Measurements from ENCODE around the gene FMNL3.

The FMNL3 gene

GRCh38 chr12:49671031-49671765, 36.0 kb downstream of the FMNL3 start:
- Histone ChIP-seq H3K9ac (ENCODE audit: low read length) (no peak overlapping the region), H3K27ac (ENCODE audit: low read length) (no peak overlapping the region), H3K9me3 (ENCODE audit: control insufficient read depth, low read depth, low read length) (no peaks in the 10 kb centered on the region), H3K4me1 (ENCODE audit: control insufficient read depth, low read depth, low read length) (peaks cover 17% of the 10 kb centered on the region), H3K4me3 (ENCODE audit: low read length) (no peak overlapping the region), H3K36me3 (ENCODE audit: control insufficient read depth, low read depth, low read length) (no peaks in the 10 kb centered on the region), H3K27me3 (ENCODE audit: control insufficient read depth, insufficient read depth, low read length) (no peaks in the 10 kb centered on the region)

- no peaks in the 10 kb centered on the region for H3K9me3 ChIP-seq (ENCODE audit: control insufficient read depth, low read depth, low read length)
- H3K27ac ChIP-seq (ENCODE audit: low read length) = no peak overlapping the region
- H3K27me3 ChIP-seq (ENCODE audit: control insufficient read depth, insufficient read depth, low read length) = no peaks in the 10 kb centered on the region
- peaks cover 17% of the 10 kb centered on the region for H3K4me1 ChIP-seq (ENCODE audit: control insufficient read depth, low read depth, low read length)
- no peak overlapping the region for H3K4me3 ChIP-seq (ENCODE audit: low read length)
- peaks cover 3% of the 10 kb centered on the region for H3K36me3 ChIP-seq (ENCODE audit: control insufficient read depth, low read depth, low read length)
- H3K9ac ChIP-seq (ENCODE audit: low read length) = no peak overlapping the region
These were observed 37.4 kb downstream of the FMNL3 start for GRCh38 chr12:49669796-49670195.

GRCh38 chr12:49667325-49668090, 39.7 kb downstream of the FMNL3 start:
- H3K9ac ChIP-seq (ENCODE audit: low read length) = no peak overlapping the region
- H3K9me3 ChIP-seq (ENCODE audit: control insufficient read depth, low read depth, low read length) = no peaks in the 10 kb centered on the region
- H3K27ac ChIP-seq (ENCODE audit: low read length) = no peak overlapping the region
- H3K4me3 ChIP-seq (ENCODE audit: low read length) = no peak overlapping the region
- no peaks in the 10 kb centered on the region for H3K27me3 ChIP-seq (ENCODE audit: control insufficient read depth, insufficient read depth, low read length)
- peaks cover 3% of the 10 kb centered on the region for H3K36me3 ChIP-seq (ENCODE audit: control insufficient read depth, low read depth, low read length)
- H3K4me1 ChIP-seq (ENCODE audit: control insufficient read depth, low read depth, low read length) = peaks cover under 1% of the 10 kb centered on the region

GRCh38 chr12:49666176-49666575, 41.0 kb downstream of the FMNL3 start:
- Histone ChIP-seq H3K27me3 (ENCODE audit: control insufficient read depth, insufficient read depth, low read length) (no peaks in the 10 kb centered on the region), H3K36me3 (ENCODE audit: control insufficient read depth, low read depth, low read length) (peaks cover 3% of the 10 kb centered on the region), H3K9ac (ENCODE audit: low read length) (no peak overlapping the region), H3K27ac (ENCODE audit: low read length) (no peak overlapping the region), H3K9me3 (ENCODE audit: control insufficient read depth, low read depth, low read length) (no peaks in the 10 kb centered on the region), H3K4me1 (ENCODE audit: control insufficient read depth, low read depth, low read length) (no peaks in the 10 kb centered on the region), H3K4me3 (ENCODE audit: low read length) (no peak overlapping the region)

GRCh38 chr12:49665384-49665783, 41.8 kb downstream of the FMNL3 start:
- Histone ChIP-seq H3K36me3 (ENCODE audit: control insufficient read depth, low read depth, low read length) (peaks cover 3% of the 10 kb centered on the region), H3K9ac (ENCODE audit: low read length) (no peak overlapping the region), H3K27ac (ENCODE audit: low read length) (no peak overlapping the region), H3K4me3 (ENCODE audit: low read length) (no peak overlapping the region), H3K4me1 (ENCODE audit: control insufficient read depth, low read depth, low read length) (no peaks in the 10 kb centered on the region), H3K9me3 (ENCODE audit: control insufficient read depth, low read depth, low read length) (no peaks in the 10 kb centered on the region), H3K27me3 (ENCODE audit: control insufficient read depth, insufficient read depth, low read length) (no peaks in the 10 kb centered on the region)

GRCh38 chr12:49664591-49665239, 42.5 kb downstream of the FMNL3 start:
- H3K27me3 ChIP-seq (ENCODE audit: control insufficient read depth, insufficient read depth, low read length) = no peaks in the 10 kb centered on the region
- no peaks in the 10 kb centered on the region for H3K9me3 ChIP-seq (ENCODE audit: control insufficient read depth, low read depth, low read length)
- H3K9ac ChIP-seq (ENCODE audit: low read length) = no peak overlapping the region
- no peaks in the 10 kb centered on the region for H3K4me1 ChIP-seq (ENCODE audit: control insufficient read depth, low read depth, low read length)
- H3K36me3 ChIP-seq (ENCODE audit: control insufficient read depth, low read depth, low read length) = peaks cover 7% of the 10 kb centered on the region
- no peak overlapping the region for H3K27ac ChIP-seq (ENCODE audit: low read length)
- H3K4me3 ChIP-seq (ENCODE audit: low read length) = no peak overlapping the region

GRCh38 chr12:49664167-49664566, 43.0 kb downstream of the FMNL3 start:
- no peaks in the 10 kb centered on the region for H3K9me3 ChIP-seq (ENCODE audit: control insufficient read depth, low read depth, low read length)
- peaks cover 7% of the 10 kb centered on the region for H3K36me3 ChIP-seq (ENCODE audit: control insufficient read depth, low read depth, low read length)
- H3K9ac ChIP-seq (ENCODE audit: low read length) = no peak overlapping the region
- H3K4me3 ChIP-seq (ENCODE audit: low read length) = no peak overlapping the region
- H3K27me3 ChIP-seq (ENCODE audit: control insufficient read depth, insufficient read depth, low read length) = no peaks in the 10 kb centered on the region
- H3K27ac ChIP-seq (ENCODE audit: low read length) = no peak overlapping the region
- no peaks in the 10 kb centered on the region for H3K4me1 ChIP-seq (ENCODE audit: control insufficient read depth, low read depth, low read length)

GRCh38 chr12:49662998-49663843, 44.0 kb downstream of the FMNL3 start:
- no peaks in the 10 kb centered on the region for H3K27me3 ChIP-seq (ENCODE audit: control insufficient read depth, insufficient read depth, low read length)
- no peak overlapping the region for H3K9ac ChIP-seq (ENCODE audit: low read length)
- H3K4me1 ChIP-seq (ENCODE audit: control insufficient read depth, low read depth, low read length) = no peaks in the 10 kb centered on the region
- H3K9me3 ChIP-seq (ENCODE audit: control insufficient read depth, low read depth, low read length) = no peaks in the 10 kb centered on the region
- peaks cover 7% of the 10 kb centered on the region for H3K36me3 ChIP-seq (ENCODE audit: control insufficient read depth, low read depth, low read length)
- H3K27ac ChIP-seq (ENCODE audit: low read length) = no peak overlapping the region
- H3K4me3 ChIP-seq (ENCODE audit: low read length) = no peak overlapping the region

GRCh38 chr12:49661746-49662145, 45.5 kb downstream of the FMNL3 start:
- H3K9me3 ChIP-seq (ENCODE audit: control insufficient read depth, low read depth, low read length) = no peaks in the 10 kb centered on the region
- peaks cover 10% of the 10 kb centered on the region for H3K36me3 ChIP-seq (ENCODE audit: control insufficient read depth, low read depth, low read length)
- H3K4me1 ChIP-seq (ENCODE audit: control insufficient read depth, low read depth, low read length) = no peaks in the 10 kb centered on the region
- H3K27ac ChIP-seq (ENCODE audit: low read length) = no peak overlapping the region
- H3K27me3 ChIP-seq (ENCODE audit: control insufficient read depth, insufficient read depth, low read length) = no peaks in the 10 kb centered on the region
- H3K4me3 ChIP-seq (ENCODE audit: low read length) = no peak overlapping the region
- H3K9ac ChIP-seq (ENCODE audit: low read length) = no peak overlapping the region

GRCh38 chr12:49661191-49661590, 46.0 kb downstream of the FMNL3 start:
- H3K9me3 ChIP-seq (ENCODE audit: control insufficient read depth, low read depth, low read length) = no peaks in the 10 kb centered on the region
- no peak overlapping the region for H3K4me3 ChIP-seq (ENCODE audit: low read length)
- peaks cover 16% of the 10 kb centered on the region for H3K36me3 ChIP-seq (ENCODE audit: control insufficient read depth, low read depth, low read length)
- no peak overlapping the region for H3K9ac ChIP-seq (ENCODE audit: low read length)
- no peak overlapping the region for H3K27ac ChIP-seq (ENCODE audit: low read length)
- H3K27me3 ChIP-seq (ENCODE audit: control insufficient read depth, insufficient read depth, low read length) = no peaks in the 10 kb centered on the region
- no peaks in the 10 kb centered on the region for H3K4me1 ChIP-seq (ENCODE audit: control insufficient read depth, low read depth, low read length)

GRCh38 chr12:49659753-49660152, 47.5 kb downstream of the FMNL3 start:
- Histone ChIP-seq H3K4me1 (ENCODE audit: control insufficient read depth, low read depth, low read length) (no peaks in the 10 kb centered on the region), H3K36me3 (ENCODE audit: control insufficient read depth, low read depth, low read length) (peaks cover 17% of the 10 kb centered on the region), H3K9ac (ENCODE audit: low read length) (no peak overlapping the region), H3K27ac (ENCODE audit: low read length) (no peak overlapping the region), H3K4me3 (ENCODE audit: low read length) (no peak overlapping the region), H3K27me3 (ENCODE audit: control insufficient read depth, insufficient read depth, low read length) (no peaks in the 10 kb centered on the region), H3K9me3 (ENCODE audit: control insufficient read depth, low read depth, low read length) (no peaks in the 10 kb centered on the region)

All from iPS-18a (cell line).